CD4-positive, alpha-beta T cell treated with Interferon gamma for 1 hour (primary cell): ENCODE results near the gene FAM83F.
"Not testable (repeated sequence)": the region's sequence is repeated elsewhere in the genome, so short reads cannot be mapped to it uniquely, and the experiment has no call there.

Experiments used
- DNase-seq: peaks from one replicate; pipeline ENCODE4 v3.0.0-alpha.2; 2020

Gene FAM83F

DNA sequence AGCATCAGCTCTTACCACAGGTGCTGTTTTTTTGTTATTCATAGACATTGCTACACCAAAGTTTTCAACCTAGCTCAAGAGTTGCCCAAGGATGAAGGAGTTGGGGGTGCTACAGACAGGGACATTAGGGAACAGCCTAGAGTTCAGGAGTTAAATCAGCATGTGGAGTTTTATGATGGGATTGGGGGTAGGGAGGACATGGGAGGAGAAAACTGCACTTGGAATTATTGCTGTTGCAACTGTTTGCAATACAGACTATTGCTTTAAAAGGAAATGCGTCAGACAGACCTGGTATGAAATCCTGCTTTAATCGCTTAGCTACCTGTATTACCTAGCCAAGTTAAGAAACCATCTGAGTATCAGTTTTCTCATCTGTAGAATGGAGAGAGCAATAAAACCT, 28.3 kb upstream of the FAM83F start:
- no peak for DNase-seq

DNA sequence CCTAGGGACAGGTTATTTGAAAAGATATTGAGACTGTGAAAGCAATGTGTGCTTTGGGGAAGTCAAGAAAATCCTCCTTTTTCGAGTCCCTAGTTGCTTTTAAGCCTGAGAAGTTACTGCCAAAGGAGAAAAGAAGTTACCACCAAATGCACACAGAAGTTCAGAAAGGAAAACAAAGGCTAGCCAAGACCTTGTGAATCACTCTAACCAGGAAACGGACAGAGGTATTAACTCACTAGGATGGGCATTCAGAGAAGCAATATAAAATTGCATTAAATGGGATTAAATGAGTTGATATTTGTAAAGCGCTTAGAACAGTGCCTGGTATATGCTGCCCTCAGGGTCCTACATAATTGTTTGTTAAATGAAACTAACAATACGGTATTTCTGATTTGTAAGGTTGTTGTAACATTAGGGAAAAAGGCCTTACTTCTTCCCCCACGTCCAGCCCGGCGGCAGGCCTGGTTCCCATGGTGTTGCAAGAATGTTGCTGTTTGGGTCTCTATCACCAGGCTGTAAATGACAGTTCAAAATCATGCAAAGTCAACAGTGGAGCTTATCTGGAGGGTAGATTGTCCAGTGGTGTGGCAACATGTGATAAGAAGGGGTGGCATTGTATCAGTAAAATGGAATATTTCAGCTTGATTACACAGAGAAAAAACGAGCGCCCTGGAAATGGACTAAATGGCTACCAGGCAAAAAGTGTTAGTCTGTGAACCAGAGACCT, 27.5 kb upstream of the FAM83F start:
- DNase-seq = no peak

DNA sequence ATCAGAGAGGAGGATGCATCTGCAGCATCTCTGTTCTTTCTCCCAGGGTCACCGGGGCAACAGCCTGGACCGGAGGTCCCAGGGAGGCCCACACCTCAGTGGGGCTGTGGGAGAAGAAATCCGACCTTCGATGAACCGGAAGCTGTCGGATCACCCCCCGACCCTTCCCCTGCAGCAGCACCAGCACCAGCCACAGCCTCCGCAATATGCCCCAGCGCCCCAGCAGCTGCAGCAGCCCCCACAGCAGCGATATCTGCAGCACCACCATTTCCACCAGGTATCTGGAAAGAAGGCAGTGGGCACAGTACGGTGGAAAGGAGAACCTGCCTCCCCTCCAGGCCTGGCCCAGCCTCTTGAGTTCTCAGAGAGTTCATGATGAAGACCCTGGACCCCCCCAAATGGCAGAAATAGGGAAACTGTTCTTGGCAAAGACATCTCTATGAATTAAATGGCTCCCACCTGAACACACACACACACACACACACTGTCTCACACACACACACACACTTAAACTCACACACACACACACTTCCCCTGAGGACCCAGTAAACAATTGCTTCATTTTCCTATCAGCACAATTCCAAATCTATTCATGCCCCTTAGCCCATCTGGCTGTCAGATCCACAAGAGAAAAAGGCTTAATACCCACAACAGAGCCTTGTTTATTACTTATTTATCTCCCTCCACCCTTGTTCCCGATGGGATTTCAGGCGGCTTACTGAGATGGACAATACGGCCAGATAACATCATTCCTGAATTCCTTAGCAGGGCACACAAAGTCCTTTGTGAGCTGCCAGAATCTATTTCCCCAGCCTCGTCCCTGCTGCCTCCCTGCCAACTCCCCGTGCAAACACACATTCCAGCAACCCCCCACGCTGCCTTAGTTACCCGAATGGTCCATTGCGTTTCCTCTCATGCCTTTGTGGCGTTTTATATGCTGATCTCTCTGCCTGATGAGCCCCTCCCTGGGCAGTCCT, 26.5 kb upstream of the FAM83F start:
- no peak for DNase-seq

DNA sequence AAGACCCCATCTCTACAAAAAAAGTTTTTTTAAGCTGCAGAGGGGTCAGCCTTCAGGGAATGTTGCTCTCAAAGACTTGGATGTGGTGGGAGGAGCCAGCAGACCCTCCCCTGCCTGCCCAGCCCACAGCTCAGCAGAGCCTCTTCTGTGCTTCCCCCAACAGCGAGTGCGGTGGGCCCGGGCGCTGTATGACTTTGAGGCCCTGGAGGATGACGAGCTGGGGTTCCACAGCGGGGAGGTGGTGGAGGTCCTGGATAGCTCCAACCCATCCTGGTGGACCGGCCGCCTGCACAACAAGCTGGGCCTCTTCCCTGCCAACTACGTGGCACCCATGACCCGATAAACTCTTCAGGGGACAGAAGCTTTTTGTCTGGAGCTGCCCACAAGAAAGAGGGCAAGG, 24.0 kb upstream of the FAM83F start:
- DNase-seq = no peak

DNA sequence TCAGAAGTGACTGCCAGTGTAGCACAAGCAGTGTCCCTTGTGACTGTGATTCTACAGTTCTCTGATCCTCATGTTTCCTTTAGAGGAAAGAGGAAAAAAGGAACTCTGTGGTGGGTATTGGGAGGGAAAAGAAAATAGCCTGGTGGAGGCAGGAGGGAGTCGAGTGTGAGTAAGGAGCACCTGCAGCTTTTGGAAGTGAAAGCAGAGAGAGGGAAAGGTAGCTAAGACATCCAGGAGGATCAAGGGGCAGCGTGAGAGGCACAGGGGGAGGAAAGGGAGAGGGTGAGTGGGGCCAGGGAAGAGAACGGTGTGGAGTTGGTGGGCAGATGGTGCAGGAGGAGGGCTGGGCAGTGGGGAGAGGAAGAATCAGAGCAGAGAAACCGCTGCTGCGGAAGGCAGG, 22.1 kb upstream of the FAM83F start:
- no peak for DNase-seq

DNA sequence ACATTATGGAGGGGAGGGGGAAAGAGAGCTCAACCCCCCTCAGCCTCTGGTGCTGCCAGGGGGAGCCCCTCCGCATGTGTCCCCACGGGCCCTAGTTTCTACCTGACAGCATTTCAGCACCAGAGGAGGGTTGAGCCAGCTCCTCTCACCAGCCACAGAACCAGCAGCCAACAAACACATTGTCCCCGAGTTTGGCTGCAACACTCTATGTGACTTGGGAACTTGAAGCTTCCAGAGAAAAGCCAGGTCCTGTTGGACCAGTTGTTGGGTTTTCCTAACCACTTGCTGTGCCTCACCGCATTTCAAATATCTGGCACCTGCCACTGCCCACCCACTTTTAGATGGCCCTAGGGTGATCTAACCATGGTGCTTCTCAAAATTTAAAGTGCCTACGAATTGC, 21.1 kb upstream of the FAM83F start:
- no peak for DNase-seq

DNA sequence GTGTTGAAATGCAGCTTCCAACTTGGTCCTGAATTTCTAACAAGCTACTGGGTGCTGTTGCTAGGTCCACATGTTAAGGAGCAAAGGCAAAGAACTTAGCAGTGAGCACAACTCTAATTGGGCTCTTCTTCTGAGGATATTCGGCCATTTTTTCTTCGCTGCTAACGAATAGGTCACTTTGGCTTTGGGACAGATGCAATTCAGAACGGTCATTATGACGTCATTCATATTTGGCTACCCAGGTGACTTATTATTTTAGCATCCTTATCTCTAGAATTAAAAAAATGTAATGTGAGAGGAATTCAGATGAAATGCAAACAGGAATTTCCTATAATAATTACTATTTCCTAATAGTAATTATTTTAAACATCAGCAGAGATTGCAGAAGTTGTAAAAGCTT, 20.7 kb upstream of the FAM83F start:
- DNase-seq = no peak

DNA sequence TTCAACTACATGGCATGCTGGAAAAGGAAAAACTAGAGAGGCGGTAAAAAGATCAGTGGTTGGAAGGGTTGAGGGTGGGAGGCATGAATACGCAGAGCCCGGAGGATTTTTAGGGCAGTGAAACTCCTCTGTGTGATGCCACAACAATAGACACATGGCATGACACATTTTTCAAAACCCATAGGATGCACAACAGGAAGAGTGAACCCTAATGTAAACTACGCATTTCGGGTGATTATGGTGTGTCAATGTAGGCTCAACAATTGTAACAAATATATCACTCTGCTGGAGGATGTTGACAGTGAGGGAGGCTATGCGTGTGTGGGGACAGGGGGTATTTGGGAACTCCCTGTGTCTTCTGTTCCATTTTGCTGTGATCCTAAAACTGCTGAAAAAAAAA, 15.7 kb upstream of the FAM83F start:
- DNase-seq = no peak

DNA sequence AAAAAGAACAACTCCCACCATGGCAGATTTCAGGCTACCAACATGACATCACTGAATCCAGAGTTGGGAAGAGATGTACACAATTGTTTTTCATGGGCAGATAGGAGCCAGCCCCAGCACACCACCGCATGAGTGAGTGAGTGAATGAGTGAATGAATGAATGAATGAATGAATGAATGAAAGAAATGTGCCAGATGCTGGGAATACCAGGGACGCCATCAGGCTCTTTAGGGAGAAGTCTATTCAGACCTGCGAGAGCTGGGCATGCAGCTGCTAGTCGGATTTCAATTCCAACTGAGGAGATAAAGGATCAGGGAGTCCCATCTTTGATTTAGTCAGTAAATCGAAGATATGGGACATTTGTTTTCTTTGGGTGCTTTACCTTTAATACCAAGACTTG, 15.3 kb upstream of the FAM83F start:
- no peak for DNase-seq

DNA sequence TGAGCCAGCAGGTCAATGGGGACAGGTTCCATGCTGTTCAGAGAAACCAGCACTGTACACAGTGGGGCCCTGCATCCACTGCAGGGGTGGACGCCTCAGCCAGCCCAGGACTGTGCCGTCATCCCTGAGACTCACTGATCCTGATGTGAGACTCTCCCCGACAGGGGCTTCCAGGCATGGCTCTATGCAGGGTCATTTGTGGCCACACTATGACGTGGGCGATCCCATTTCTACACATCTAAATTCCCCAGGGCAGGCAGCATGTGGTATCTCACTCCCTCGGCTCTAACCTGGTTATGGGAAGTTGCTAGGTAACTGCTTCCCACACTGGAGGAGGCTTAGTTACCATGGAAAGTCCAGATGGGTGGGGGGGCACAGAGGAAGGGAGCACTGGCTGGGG, 14.2 kb upstream of the FAM83F start:
- no peak for DNase-seq

DNA sequence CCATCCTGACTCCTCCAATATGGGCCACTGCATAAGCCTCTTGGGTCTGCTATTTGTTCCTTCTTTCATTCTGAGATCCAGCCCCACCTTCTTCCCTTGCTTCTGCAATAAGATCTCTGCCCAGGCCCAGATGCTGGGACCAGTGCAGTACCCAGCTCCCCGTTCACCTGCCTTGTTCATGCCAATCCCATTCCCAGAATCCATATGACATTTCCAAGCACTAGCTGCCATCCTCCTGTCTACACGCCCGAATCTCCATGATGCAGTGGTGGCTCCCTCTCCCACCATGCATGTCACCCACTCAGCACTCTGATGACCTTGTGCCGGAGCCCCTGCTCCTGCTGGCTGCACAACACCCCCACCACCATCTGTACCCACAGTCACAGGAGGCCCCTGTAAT, 11.4 kb upstream of the FAM83F start:
- no peak for DNase-seq

DNA sequence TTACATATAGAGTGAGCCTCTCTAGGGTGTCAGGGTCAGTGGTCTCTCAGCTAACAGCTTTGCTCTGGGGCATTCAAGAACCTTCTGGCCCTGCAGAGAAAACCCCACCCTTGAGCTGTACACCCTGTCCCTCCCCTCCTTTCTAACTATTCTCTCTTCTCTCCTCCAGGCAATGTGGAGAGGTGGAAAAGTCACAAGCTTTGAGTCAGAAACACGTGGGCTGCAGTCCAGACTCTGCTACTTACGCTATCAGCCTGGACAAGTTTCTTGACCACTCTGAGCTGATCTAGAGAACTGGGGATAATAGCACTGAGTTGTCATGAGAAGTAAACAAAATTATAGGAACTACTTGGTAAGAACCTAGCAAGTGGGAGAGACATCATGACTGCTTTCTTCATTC, 10.7 kb upstream of the FAM83F start:
- DNase-seq = no peak

DNA sequence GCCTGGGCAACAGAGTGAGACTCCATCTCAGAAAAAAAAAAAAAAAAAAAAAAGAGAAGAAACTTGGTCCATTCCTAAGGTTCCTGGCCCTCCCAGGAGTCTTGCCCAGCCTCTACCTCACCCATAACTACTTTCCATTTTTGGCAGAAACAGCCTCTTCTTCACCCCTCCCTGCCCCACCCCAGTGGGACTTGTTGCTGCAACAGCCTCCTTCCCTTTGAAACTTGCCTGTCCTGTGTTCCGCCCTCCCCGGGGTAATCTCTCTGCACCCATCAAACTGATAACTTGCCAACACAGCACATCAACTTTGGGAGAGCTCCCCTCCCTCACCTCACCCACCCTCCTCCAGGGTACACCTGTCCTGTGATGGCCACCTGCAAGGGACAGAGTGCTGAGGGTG, 10.0 kb upstream of the FAM83F start:
- DNase-seq = no peak

DNA sequence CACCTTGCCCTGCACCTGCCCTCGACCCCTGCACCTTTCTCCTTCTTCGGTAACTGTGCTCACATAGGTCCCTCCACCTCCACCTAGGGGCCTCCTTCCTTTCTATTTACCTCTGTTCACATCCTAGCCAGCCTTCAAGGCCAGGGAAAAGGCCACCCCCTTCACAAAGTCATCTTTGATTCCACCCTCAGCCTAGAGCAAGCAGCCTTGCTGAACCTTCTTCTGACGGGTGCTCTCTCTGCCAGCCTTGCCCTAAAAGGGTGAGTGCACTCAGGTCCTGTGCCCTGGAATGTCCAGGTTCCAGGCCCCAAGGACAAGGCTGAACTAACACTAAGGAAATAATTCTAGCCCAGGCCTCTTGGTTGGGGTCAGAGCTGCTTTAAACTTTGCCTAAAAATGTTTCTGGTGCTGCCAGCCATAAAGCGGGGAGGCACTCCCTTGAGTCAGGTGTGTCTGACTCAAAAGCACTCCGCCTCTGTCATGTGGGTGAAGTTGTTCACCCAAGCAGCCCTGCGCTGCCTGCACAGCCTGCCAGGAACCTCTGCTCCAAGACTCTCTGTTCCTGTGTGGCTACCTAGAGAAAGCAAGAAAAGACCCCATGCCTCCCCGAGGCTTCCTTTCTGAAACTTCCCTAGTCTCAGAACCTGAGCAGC, 9.2 kb upstream of the FAM83F start:
- no peak for DNase-seq

DNA sequence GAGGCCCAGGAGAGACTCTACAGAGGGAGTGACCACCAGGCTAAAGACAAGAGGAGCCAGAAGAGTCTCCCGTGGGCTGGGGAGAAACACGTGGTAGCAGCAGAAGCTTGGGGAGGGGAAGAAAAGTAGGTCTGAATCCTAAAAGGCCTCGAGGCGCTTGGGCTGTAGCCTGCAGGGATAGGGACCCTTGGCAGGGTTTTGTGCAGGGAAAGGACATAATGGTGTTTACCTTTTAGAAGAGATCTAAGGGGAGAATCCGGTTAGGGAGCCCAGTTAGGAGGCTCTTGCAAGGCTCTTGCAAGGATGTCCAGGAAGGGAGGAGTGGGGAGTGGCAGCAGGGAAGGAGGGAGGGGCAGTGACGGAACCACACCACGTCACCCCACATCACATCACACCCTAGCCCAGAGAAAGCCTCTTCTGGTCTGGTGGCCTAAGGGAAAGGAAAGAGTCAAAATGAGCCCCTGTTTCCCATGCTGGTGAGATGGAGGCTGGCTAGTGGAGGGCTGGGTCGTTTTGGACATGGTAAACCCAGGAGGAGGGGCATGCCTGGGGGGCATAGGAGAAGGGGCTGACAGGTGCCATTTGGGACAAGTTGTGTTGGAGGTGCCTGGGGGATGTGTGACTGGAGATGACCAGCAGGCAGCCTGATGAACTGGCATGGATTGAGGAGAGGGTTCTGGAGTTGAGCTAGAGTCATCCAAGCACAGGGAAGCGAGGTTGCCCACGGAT, 6.2 kb upstream of the FAM83F start:
- no peak for DNase-seq

DNA sequence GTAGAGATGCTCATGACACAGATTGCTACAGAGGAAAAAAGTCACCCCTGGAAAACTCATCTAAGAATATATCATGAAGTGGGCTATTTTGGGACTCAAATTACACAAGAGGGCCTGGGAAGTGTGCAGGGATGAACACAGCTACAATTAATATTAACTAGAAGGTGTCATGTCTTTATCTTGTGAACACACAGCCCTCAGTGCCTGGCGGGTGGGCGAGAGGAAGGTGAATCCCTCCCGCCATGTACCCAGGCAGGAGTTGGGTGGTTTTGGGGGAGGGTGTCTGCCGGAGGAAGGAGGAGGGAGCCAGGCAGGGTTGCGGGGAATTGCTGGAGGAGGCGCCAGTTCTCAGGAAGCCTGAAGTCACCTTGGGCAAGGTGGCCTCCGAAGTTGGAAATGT, 5.1 kb upstream of the FAM83F start:
- no peak for DNase-seq

DNA sequence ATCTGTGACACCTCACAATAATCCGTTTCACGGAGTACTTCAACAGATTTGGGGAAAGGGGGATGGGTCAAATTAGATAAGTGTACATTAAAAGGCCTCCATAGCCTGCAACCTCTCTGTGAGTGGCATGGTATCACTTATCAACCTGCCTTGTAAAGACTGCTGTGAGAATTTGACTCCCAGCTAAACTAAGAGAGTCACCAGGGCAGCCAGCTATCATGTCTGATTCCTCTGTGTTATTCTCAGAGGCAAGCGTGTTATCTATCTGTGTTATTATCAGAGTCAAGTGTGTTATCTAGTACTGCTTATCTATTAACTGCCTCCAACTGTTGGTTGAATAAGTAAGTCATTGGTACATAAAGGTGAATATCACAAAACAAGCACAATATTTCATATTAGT, 4.1 kb upstream of the FAM83F start:
- no peak for DNase-seq

DNA sequence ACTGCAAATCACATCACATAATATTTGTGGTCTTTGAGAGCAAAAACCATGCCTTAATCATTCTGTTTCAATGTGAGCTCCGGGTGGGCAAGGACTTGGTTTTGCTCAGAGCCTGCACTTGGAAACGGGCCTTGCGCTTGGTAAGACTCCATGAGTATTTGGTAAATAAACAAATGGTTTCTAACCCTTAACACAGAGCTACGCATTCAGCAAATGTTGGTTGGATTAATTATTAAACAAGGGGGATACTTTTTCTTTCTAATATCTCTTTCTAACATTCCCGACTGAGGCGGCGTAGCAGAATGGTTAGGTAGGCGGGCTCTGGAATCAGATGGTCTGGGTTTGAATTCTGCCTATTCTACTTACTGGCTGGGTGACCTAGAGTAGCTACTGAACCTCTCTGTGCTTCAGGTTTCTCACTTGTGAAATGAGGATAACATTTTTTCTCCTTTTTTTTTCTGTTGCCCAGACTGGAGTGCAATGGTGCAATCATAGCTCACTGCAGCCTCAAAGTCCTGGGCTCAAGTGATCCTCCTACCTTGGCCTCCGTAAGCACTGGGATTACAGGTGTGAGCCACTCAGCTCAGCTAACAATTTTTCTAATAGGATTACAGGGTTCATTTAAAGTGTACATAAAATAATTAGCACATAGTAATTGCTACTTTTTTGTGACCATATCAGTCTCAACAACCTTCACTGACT, 3.4 kb upstream of the FAM83F start:
- DNase-seq = no peak

DNA sequence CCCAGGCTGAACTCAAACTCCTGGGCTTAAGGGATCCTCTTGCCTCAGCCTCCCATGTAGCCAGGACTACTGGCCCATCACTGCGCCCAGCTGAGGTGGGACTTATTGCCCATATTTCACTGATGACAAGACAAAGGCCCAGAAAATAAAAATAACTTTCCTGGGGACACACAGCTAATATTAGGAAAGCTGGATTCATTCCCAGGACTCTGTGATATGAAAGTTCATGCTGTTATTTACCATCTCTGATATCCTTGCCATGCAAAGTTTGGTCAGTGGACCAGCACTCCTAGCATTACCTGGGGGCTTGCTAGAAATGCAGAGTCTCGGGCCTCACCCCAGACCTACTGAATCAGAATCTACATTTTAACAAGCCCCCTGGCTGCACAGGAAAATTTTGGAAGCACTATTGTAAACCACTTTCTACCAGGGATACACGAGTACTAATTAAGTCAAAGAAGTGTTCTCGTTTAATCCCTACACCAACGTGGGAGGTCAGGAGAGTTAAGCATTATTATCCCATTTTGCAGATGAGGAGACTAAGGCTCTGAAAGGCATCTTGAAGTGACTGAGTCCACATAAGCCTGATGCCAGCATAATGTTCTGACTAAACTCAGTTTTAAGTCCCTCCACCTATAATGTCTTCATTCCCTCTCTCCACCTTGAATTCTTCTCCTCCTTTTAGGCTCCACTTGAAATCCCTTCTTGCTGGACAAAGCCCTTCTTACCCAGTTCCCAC, 2.5 kb upstream of the FAM83F start:
- no peak for DNase-seq

DNA sequence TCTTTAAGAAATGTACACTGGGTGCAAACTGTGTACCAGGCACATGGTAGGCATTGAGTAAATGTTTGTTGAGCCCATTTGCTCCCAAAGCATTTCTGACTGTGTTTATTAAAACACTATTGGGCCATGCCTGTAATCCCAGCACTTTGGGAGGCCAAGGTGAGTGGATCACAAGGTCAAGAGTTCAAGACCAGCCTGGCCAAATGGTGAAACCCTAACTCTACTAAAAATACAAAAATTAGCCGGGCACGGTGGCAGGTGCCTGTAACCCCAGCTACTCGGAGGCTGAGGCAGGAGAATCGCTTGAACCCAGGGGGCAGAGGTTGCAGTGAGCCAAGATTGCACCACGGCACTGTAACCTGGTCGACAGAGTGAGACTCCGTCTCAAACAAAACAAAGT, 1.9 kb upstream of the FAM83F start:
- not testable (repeated sequence) for DNase-seq

DNA sequence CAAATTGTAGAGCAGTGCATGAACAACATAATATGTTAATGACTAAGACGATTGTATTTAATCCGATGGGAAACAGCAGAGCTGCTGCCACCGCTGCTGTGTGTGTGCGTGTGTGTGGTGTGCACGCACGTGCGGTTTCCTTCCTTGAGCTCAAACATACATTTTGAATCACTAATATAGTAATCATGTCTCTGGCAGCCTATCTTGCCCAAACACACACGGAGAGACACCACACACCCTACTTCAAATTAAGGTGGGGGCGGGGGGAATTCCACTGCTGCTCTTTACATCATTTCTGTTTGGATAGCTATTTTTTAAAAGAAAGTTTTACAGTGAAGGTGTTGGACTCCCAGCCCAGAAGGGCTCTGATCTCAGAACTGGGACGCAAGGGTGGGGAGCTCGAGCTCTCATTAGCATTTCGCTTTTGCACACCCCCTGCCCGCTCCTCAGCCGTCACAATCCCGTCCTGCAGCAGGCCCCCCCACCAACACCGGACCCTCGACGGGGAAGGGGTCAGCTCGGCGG, 651 bp upstream of the FAM83F start:
- DNase-seq = peak; percentile 62
